HG02588 (cell line): ENCODE data around the gene FBXL16.
A peak's percentile ranks its signal among the peaks of the same experiment; 100 is the strongest.

ENCODE experiments used
- ATAC-seq: cut with Tn5 transposase; IDR thresholded peaks from one replicate; pipeline ENCODE4 v1.9.1; 2021; ENCODE audit warnings: mild to moderate bottlenecking, moderate library complexity; ENCODE audit not compliant: unreplicated experiment

The FBXL16 gene

DNA sequence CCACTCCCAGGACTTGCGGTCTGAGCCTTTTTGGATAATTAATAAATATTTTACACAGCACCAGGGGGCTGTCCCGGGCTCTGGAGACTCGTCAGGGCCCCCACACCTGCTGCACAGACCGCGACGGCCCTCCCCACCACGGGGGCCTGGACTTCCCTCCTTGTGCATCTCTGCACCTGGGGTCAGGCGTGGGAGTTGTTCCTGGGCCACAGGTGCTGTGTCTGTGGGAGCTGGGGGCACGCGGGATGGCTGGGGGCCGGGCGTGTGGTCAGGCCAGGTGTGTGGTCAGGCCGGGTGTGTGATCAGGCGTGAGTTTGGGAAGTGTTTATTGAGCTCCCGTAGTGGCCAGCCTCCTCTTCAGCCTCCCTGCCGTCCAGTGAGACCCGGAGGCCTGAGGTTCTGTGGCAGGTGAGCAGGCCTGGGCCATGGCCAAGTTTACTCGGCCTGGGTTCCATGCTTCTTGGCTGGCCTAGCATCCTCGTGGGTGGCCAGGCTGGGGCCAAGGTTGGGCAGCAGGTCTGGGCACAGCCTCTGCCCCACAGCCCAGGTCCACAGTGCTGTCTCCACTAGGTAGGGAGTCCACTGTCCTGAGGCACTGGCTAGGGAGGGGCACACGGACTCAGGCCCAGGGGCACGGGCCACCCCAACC lies 27.3 kb downstream of the FBXL16 start:
- ATAC-seq: no peak

DNA sequence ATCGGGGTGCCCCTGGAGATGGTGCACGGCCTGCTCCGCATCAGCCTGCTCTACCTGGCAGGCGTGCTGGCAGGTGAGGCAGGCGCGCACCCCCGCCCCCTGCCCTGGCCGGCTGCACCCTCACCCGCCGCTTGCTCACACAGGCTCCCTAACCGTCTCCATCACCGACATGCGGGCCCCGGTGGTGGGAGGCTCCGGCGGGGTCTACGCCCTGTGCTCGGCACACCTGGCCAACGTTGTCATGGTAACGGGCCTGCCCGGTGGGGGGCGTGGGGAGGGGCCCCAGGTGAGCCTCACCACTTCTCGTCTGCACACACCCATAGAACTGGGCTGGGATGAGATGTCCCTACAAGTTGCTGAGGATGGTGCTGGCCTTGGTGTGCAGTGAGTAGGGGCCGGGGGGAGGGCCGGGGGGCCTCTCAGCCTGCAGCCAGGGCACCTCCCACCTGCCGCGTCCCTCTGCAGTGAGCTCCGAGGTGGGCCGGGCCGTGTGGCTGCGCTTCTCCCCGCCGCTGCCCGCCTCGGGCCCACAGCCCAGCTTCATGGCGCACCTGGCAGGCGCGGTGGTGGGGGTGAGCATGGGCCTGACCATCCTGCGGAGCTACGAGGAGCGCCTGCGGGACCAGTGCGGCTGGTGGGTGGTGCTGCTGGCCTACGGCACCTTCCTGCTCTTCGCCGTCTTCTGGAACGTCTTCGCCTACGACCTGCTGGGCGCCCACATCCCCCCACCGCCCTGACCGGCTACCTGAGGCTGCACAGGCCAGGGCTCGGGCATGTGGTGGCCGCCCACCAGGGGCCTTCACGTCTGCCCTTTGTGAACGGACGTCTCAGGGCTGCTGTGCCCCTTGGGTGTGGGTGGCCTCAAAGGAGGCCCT lies 28.0 kb downstream of the FBXL16 start:
- no peak for ATAC-seq

DNA sequence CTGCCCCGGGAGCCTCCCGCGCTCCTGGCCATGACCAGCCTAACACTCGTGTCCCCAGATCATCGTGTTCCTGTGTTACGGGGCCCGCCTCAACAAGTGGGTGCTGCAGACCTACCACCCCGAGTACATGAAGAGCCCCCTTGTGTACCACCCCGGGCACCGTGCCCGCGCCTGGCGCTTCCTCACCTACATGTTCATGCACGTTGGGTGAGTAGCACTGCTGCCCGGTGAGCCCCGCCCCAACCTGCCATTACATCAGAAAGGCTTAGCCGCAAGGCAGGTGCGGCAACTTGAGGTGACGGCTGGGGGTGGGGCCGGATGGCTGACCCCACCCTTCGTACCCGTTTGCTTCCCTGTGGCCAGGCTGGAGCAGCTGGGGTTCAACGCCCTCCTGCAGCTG lies 28.7 kb downstream of the FBXL16 start:
- no peak for ATAC-seq

DNA sequence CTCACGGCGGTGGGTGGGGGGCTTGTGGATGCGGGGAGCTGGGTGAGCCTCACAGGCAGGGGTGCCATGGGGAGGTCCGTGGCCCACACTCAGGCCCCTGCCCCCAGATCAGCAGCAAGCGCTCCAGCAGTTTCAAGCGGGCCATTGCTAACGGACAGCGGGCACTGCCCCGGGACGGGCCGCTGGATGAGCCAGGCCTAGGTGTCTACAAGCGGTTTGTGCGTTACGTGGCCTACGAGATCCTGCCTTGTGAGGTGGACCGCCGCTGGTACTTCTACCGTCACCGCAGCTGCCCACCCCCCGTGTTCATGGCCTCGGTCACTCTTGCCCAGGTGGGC lies 29.1 kb downstream of the FBXL16 start:
- no peak for ATAC-seq

DNA sequence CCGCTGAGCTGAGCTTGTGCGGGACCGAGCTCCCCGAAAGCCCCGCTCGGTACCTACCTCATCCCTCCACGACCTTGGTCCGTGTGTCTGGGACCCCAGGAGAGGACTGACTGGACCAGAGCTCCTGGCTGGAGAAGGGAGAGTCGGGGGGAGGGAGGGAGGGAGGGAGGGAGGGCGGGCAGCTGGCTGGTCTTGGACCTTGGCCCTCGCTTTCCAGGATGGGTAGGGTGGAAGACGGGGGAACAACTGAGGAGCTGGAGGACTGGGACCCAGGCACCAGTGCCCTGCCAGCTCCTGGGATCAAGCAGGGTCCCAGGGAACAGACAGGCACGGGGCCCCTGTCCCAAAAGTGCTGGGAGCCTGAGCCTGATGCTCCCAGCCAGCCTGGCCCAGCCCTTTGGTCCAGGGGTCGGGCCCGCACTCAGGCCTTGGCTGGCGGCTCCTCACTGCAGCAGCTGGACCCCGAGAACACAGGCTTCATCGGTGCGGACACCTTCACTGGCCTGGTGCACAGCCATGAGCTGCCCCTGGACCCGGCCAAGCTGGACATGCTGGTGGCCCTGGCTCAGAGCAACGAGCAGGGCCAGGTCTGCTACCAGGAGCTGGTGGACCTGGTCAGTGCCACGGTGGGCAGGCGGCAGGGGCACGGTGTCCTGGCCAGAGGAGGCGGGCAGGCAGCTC lies 29.6 kb downstream of the FBXL16 start:
- ATAC-seq: no peak

DNA sequence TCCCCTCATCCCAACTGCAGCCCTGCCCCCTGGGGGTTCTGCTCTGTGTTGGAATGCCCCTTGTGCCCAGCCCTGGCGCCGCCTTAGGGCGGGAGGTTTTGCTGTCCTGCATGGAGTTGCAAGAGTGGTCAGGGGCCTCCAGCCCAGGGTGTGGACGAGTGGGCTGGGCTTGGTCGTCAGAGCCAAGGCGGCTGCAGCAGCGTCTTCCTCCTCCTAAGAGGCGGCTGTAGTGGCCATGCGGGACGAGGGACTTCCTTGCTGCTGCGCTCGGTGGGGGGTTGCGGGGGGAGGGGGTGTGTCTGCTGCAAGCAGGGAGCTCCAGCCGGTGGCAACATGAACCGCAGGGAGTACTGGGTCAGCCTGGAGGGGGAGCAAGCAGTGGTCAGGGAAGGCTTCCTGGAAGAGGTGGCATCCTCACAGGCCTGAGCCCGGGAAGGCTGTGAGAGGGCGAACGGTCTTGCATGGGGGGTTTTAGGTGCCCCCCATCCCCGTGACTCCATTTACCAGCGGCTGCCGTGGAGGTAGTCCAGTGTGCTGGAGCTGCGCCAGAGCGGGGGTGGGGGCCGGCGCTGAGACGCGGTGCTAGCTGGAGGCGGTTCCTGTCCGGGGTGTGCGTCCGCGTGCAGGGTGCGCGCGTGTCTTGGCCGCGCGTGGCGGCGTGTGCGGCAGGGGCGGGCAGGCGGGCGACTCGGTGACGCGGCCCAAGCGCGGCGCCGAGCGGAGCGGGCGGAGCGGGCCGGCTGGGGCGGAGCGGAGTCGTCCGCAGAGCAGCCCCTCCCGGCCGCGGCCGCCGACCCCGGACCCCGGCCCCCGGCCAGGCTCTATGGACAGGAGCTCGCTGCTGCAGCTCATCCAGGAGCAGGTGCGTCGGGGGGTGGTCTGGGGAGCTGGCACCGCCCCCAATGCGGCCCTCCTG lies 30.4 kb downstream of the FBXL16 start, which contains the start of gene RHBDL1:
TSS of gene RHBDL1 (plus strand) at position 704 of the 916 bp plus-strand sequence. CDS start at position 824, 120 bp downstream.
- ATAC-seq: no peak

DNA sequence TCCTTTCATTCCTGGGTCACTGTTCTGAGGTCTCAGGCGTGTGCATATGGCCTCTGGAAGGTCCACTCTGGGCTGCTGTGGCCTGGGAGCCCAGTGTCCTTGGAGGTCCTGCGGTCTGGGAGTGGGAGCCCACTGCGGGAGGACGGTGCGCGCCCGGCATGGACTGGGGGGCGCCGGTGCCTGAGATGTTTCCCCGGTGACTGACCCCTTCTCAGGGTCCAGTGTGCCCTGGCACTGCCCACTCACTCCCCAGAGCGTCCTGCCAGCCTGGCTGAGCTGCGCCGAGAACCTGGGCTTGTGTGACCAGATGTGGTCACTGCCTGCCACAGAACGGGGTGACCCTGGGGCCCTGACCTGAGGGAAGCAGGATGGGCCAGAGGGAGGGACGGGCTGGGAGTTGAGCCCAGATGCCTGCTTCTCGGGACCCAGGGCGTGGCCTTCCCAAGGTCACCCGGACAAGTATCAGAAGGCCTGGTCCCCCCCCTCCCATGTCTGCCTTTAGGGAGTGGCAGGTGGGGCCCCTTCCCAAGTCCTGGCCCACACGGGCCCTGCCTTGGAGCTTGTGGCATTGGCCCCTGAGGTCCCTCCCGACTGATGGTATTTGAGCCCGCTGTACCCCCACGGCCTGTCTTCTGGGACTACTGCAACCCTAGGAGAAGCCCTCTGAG lies 31.3 kb downstream of the FBXL16 start:
- no peak for ATAC-seq

DNA sequence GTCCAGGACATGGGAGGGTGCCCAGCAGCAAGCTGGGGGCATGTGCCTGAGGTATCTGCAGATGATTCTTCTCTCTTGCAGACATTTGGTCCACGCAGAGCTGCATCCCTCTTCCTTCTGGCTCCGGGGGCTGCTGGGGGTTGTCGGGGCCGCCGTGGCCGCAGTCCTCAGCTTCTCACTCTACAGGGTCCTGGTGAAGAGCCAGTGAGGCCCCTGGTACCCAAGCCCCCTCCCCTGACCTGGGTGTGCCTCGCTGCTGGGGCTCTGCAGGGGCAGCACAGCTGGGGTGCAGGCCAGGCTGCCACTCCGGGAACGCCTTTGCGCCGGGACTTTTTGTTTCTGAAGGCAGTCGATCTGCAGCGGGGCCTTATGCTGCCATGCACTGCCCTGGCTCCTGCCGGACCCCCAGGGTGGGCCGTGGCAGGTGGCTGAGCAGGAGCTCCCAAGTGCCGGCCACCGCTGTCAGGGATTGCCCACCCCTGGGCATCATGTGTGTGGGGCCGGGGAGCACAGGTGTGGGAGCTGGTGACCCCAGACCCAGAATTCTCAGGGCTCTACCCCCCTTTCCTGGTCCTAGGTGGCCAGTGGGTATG lies 32.1 kb downstream of the FBXL16 start:
- ATAC-seq: no peak

DNA sequence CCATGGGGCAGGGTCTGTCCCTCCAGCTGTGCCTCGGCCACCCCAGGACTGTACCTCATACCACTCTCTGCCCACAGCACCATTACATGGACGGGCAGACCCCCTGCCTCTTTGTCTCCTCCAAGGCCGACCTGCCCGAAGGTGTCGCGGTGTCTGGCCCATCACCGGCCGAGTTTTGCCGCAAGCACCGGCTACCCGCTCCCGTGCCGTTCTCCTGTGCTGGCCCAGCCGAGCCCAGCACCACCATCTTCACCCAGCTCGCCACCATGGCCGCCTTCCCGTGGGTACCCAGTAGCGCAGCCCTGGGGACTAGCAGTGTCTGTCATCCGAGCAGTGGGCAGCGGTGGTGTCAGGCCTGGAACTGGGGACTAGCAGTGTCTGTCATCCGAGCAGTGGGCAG lies 32.8 kb downstream of the FBXL16 start:
- ATAC-seq: no peak

DNA sequence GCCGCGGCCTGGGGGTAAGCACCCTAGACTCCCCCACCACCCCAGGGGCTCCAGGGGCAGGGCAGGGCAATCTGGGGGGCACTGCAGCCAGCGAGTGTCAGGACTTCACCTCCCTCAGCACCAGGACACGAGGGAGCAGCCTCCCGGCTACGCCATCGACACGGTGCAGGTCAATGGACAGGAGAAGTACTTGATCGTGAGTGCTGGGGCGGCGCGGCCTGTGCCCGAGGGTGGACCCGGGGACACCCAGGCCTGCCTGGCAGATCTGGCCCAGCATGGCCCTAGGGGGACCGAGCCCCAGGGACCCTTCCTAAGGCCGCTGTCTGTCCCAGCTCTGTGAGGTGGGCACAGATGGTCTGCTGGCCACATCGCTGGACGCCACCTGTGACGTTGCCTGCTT lies 33.2 kb downstream of the FBXL16 start:
- ATAC-seq: no peak

DNA sequence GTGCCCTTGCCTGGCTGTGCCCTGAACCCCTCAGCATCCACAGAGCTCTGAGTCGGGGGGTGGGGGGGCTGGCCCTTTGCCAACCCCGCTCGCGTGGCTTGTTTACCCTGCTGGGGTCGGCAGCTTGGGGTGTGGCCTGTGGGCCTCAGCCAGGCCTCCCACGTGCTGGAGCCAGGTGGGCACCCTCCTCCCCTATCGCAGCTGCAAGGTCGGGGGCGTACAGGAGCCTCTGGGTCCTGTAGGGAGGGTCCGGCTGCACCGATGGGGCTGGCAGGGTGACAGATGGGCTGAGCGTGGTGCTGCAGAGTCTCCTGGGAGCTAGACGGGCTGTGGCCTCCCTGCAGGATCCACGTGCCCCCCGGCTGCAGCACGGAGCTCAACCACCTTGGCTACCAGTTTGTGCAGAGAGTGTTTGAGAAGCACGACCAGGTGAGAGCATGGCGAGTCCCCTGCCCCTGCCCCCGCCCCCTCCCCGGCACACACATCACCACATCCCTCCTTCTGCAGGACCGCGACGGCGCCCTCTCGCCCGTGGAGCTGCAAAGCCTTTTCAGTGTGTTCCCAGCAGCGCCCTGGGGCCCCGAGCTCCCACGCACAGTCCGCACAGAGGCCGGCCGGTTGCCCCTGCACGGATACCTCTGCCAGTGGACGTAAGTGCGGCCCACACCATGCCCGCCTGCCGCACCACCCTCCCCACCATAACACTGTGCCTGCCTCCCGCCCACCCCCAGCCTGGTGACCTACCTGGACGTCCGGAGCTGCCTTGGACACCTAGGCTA lies 34.1 kb downstream of the FBXL16 start:
- no peak for ATAC-seq

DNA sequence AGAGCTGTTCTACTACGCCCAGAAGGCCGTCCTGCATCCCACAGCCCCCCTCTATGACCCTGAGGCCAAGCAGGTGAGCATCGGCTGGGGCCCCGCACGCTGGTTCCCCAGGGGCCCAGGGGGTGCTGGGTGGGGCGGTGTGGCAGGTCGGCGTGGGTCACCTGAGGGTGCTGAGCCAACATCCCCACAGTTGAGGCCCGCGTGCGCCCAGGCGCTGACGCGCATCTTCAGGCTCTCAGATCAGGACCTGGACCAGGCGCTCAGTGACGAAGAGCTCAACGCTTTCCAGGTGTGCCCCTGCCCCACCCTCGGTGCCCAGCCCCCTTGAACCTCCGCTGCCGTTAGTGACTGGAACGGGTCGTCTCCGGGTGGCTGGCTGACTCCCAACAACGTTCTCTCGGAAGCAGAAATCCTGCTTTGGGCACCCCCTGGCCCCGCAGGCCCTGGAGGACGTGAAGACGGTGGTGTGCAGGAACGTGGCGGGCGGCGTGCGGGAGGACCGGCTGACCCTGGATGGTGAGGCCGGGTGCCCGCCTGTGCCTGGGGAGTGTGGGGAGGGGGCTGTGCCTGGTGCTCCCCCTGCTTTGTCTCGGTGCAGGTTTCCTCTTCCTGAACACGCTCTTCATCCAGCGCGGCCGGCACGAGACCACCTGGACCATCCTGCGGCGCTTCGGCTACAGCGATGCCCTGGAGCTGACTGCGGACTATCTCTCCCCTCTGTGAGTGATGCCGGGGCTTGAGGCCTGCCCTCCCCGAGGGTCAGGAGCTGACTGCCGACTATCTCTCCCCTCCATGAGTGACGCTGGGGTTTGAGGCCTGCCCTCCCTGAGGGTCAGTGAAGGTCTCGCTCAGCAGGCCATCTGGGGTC lies 34.9 kb downstream of the FBXL16 start:
- ATAC-seq: no peak

DNA sequence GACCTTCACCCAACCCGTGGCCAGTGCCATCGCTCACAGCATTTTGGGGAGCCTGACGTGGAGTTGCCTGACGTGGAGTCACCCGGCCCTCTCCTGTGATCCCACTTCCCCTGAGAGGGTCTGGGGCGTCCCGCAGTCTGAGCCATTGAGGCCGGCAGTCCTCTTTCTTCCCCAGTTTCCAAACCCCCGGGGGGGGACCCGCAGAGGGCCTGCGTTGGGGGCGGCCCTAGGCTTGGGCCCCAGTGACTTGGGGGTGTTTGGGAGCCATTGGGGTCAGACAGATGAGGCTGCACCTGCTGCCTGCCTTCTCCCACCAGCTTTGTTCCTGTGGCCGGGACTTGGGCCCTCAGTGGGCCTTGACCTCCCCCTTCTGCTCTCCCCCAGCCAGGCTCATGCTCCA lies 35.9 kb downstream of the FBXL16 start:
- no peak for ATAC-seq

DNA sequence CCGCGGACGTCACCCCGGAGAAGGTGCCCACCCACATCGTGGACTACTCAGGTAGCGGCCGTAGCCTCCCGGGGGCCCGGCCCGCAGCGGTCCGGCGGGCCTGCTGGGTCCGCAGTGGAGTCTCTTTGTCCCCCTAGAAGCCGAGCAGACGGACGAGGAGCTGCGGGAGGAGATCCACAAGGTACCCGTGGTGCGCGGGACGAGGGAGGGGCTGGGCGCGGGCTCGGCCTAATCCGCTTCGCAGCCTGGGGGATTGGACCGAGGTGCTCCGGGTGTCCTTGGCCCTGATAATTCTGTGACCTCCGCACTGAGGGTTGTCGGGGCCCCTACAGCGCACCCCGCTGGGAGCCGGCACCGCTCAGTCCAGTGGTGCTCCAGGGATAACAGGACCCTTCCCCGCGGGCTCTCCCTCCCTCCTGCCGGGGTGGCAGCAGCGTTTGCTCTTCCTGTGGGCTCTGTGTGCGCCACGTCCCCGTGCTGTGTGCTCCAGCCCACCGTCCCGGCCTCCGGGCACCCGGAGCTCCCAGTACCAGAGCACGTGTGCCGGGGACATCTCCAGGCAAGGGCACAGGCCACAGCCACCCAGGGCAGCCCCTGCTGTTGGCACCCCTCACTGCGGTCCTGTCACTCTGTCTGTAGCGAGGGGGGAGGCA lies 37.0 kb downstream of the FBXL16 start:
- ATAC-seq: peak; percentile 9

DNA sequence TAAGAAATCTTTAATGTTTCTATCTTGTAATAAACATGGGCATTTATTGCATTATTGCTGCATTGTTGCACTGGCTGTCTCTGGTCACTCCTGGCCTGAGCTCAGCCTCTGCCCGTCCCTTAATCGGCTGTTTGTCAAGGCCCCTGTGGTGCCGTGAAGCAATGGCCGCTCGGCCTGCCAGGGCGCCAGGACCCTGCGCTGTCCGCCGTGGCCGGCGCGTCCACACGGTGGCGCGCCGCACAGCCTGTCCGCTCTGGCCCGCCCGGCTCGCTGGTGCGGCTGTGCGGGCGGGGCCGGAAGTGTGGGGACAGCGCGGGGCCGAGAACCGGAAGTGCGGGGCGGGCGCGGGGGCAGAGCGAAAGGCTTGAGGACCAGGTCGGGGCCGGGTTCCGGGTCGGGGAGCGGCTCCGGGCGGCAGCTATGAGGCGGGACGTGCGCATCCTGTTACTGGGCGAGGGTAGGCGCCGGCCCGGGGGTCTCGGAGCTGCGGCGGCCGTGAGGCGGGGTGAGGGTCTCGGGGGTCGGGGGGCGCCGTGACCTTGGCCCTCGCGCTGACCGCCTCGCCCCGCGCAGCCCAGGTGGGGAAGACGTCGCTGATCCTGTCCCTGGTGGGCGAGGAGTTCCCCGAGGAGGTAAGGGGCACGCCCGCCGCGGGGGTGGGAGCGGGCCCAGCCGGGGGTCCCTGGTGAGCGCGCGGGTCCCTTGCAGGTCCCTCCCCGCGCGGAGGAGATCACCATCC lies 37.7 kb downstream of the FBXL16 start, which contains the start of gene RHOT2:
TSS of gene RHOT2 (plus strand) at position 353 of the 739 bp plus-strand sequence. CDS start at position 421, 68 bp downstream.
- ATAC-seq: peak; percentile 74

DNA sequence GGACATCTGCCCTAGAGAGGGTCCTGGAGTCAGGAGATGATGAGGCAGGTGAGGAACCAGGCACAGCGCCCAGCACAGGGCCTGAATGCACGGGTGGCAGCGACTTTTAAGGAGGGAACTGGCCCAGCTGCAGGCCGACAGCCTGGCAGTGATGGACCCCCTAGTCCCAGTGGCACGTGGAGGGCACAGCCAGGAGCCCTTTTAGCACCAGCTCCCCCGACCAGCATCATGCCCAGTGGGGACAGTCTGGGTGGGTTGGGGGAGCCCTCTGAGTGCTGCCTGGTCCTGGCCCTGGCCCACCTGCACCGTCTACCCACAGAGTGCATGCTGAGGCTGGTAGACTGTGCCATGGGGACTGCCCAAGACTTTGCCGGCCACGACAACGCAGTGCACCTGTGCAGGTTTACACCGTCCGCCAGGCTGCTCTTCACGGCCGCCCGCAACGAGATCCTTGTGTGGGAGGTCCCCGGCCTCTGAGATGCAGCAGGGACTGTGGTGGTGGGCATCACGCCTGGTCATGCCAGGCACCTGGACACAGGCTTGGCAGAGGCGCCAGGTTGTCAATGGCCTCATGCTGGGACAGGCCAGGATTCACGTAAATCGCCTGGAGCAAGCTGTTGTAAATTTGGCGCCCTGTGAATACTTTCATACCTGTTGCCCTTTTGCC lies 38.4 kb downstream of the FBXL16 start:
- ATAC-seq: no peak
